ENCODE data around the gene KCNN3.

DNA sequence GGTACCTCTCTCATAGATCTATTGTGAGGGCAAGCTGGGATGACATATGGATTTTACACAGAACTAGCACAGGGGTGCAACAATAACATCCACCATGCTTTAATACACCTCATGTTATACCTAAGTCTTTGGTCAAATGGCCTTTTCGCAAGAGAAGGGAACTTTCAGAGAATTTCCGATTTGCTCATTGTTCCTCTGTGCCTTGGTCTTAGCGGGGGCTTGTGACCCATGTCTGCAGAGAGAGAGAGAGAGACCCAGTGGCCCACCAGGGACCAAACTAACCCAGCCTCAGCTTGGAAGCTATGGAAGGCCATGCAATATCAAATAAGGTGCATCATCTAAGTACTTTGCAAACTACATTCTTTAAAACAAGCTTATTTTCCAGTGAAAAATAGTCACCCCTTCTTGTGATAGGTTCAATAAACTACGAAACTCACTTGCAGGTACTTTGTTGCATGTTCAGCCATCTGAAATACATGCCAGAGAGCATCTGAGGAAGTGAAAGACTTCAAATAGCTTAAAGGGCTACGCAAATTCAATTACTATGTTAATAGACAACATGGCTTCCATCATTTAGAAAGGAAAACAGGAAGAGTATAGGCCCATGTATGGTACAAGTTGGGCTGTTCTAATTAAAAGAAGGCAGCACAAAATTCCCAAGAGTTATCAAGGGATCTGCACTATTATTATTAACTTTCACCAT is 100.7 kb downstream of the KCNN3 start:
- TF ChIP-seq, protein P1, sequence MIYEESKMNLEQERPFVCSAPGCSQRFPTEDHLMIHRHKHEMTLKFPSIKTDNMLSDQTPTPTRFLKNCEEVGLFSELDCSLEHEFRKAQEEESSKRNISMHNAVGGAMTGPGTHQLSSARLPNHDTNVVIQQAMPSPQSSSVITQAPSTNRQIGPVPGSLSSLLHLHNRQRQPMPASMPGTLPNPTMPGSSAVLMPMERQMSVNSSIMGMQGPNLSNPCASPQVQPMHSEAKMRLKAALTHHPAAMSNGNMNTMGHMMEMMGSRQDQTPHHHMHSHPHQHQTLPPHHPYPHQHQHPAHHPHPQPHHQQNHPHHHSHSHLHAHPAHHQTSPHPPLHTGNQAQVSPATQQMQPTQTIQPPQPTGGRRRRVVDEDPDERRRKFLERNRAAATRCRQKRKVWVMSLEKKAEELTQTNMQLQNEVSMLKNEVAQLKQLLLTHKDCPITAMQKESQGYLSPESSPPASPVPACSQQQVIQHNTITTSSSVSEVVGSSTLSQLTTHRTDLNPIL (CRISPR knock-in tag; IDR thresholded peaks at IDR 0.05; ENCODE audit: low read depth) = no peak
- no peak for TF ChIP-seq OSR1 (CRISPR knock-in tag; IDR thresholded peaks at IDR 0.05)

All from SK-N-SH treated with all-trans-retinoic acid at 6 μM for 48 hours (cell line).